Naive thymus-derived CD4-positive, alpha-beta T cell (primary cell): ENCODE measurements around the gene BAIAP3. TPM values are rescaled to one million over a fixed set of nuclear protein-coding genes. Genes with fewer than 3 reads are reported as not detected.
"Not testable (repeated sequence)": the region's sequence is repeated elsewhere in the genome, so short reads cannot be mapped to it uniquely, and the experiment has no call there.

ENCODE experiments used
- ATAC-seq: fragments of 150-1000 bp; cut with Tn5 transposase; 2 replicates; pipeline ENCODE4 v1.10.0; 2021; ENCODE audit warnings: mild to moderate bottlenecking, moderate library complexity
- CTCF ChIA-PET: fragments of 350-600 bp; sonication (Branson Sonifier 250); formaldehyde crosslinking; loops from one replicate; lab custom pipeline; 2021; ENCODE audit warnings: antibody characterized with exemption; lab: Charles Lee
- POLR2A ChIA-PET: fragments of 350-600 bp; sonication (Branson Sonifier 250); formaldehyde crosslinking; loops from one replicate; lab custom pipeline; 2021; ENCODE audit warnings: antibody characterized with exemption, inconsistent platforms; lab: Charles Lee
- DNase-seq, 9 donors: peaks; one replicate each; pipeline versions ENCODE4 v3.0.0 to v3.0.0-alpha.2; 2020 to 2022; ENCODE audit warnings: mixed read lengths in 1 of 9
- H3K27ac ChIP-seq: one replicate; pipeline ENCODE4 v1.7.0; 2013; ENCODE audit warnings: mild to moderate bottlenecking, low read depth, low read length, moderate library complexity
- H3K27me3 ChIP-seq, 2 donors: one replicate each; pipeline ENCODE4 v1.7.0; 2013; ENCODE audit warnings: low read length in 2 of 2, mild to moderate bottlenecking in 2 of 2, moderate library complexity in 2 of 2; ENCODE audit not compliant: control insufficient read depth in 2 of 2, insufficient read depth in 2 of 2
- H3K36me3 ChIP-seq, 3 experiments: 1 replicate in 2 of 3; 2 replicates in 1 of 3; pipeline ENCODE4 v1.7.0; 2013; ENCODE audit warnings: low read length in 3 of 3, mild to moderate bottlenecking in 3 of 3, moderate library complexity in 1 of 3; ENCODE audit not compliant: insufficient read depth in 3 of 3, control insufficient read depth in 2 of 3
- H3K4me1 ChIP-seq, 2 donors: one replicate each; pipeline ENCODE4 v1.7.0; 2013; ENCODE audit warnings: low read length in 2 of 2, mild to moderate bottlenecking in 2 of 2, moderate library complexity in 1 of 2; ENCODE audit not compliant: control insufficient read depth in 2 of 2, insufficient read depth in 2 of 2
- H3K4me3 ChIP-seq: 2 replicates; pipeline ENCODE4 v1.7.0; 2013; ENCODE audit warnings: mild to moderate bottlenecking, low read length
- H3K9me3 ChIP-seq, 3 experiments: 1 replicate in 2 of 3; 2 replicates in 1 of 3; pipeline ENCODE4 v1.7.0; 2013; ENCODE audit warnings: low read length in 3 of 3; ENCODE audit not compliant: control insufficient read depth in 2 of 3
- H3K27ac Mint-ChIP-seq, 9 donors: one replicate each; pipeline ENCODE4 v1.8.0; 2020 to 2022; ENCODE audit warnings: mixed read lengths in 9 of 9, mild to moderate bottlenecking in 8 of 9, moderate library complexity in 5 of 9, inconsistent platforms in 2 of 9
- H3K27me3 Mint-ChIP-seq, 5 donors: one replicate each; pipeline ENCODE4 v1.8.0; 2021 to 2022; ENCODE audit warnings: mixed read lengths in 5 of 5, mild to moderate bottlenecking in 1 of 5
- H3K36me3 Mint-ChIP-seq, 5 donors: one replicate each; pipeline ENCODE4 v1.8.0; 2020 to 2022; ENCODE audit warnings: mixed read lengths in 5 of 5, mild to moderate bottlenecking in 3 of 5, inconsistent platforms in 1 of 5
- H3K4me1 Mint-ChIP-seq, 7 donors: one replicate each; pipeline ENCODE4 v1.8.0; 2020 to 2022; ENCODE audit warnings: mixed read lengths in 7 of 7, mild to moderate bottlenecking in 3 of 7, inconsistent platforms in 1 of 7
- H3K4me3 Mint-ChIP-seq, 10 donors: one replicate each; pipeline ENCODE4 v1.8.0; 2020 to 2022; ENCODE audit warnings: mild to moderate bottlenecking in 10 of 10, mixed read lengths in 10 of 10, moderate library complexity in 6 of 10, inconsistent platforms in 2 of 10
- H3K9me3 Mint-ChIP-seq, 11 donors: one replicate each; pipeline ENCODE4 v1.8.0; 2020 to 2022; ENCODE audit warnings: mixed read lengths in 11 of 11, mild to moderate bottlenecking in 4 of 11, inconsistent platforms in 1 of 11, moderate library complexity in 1 of 11
- intact Hi-C, 2 donors: fragments of 100-400 bp; cut with micrococcal nuclease; formaldehyde crosslinking; loops; one replicate each; pipeline ENCODE4 v1.15.1; 2023
- polyA plus RNA-seq, 2 donors: library from polyadenylated mRNA; unstranded; fragments of 300-500 nt; fragmentation: Illumina TruSeq; gene quantifications; one replicate each; pipeline ENCODE4 v1.2.3, GENCODE V29; 2021
- total RNA-seq, 6 experiments: library from RNA in 5 of 6; stranded (reverse) in 5 of 6; gene quantifications; 1 replicate in 5 of 6; 2 replicates in 1 of 6; pipeline ENCODE4 v1.2.3 and lab custom pipeline; 2021 to 2026

BAIAP3 gene
- total and polyA plus RNA-seq, 7 experiments from 2014 or later, result 0.20 to 7.5 (median 1.1) TPM

GRCh38 chr16:1326391-1326790, 7.1 kb upstream of the BAIAP3 start:
- peaks cover 2% of the 10 kb centered on the region in 2 donors for H3K4me1 ChIP-seq
- peaks cover 0 to 24% (median 6%) of the 10 kb centered on the region in 5 donors for H3K36me3 Mint-ChIP-seq
- no peak overlapping the region for H3K27ac ChIP-seq
- peaks cover 0 to 3% of the 10 kb centered on the region in 2 donors for H3K27me3 ChIP-seq
- no peak overlapping the region for H3K27ac Mint-ChIP-seq
- H3K4me1 Mint-ChIP-seq, result peaks cover 0 to 4% (median 3%) of the 10 kb centered on the region in 7 donors
- ChIA-PET POLR2A (interaction anchor here (0.8 kb wide), 1 partner anchor 10 kb away, joined by 3 read pairs; no protein-coding TSS in a partner anchor), CTCF (no interaction called here)
- H3K36me3 ChIP-seq, result peaks cover 0 to 46% (median 3%) of the 10 kb centered on the region in 3 experiments
- intact Hi-C loops, result no loop called here
- peaks cover 0 to 3% (median 0%) of the 10 kb centered on the region in 5 donors for H3K27me3 Mint-ChIP-seq
- H3K4me3 ChIP-seq, result no peak overlapping the region
- H3K9me3 ChIP-seq, result peaks cover 0 to 10% (median 0%) of the 10 kb centered on the region in 3 experiments
- H3K9me3 Mint-ChIP-seq, result no peaks in the 10 kb centered on the region
- ATAC-seq, result no peak
- DNase-seq, result no peak
- no peak overlapping the region for H3K4me3 Mint-ChIP-seq

DNA sequence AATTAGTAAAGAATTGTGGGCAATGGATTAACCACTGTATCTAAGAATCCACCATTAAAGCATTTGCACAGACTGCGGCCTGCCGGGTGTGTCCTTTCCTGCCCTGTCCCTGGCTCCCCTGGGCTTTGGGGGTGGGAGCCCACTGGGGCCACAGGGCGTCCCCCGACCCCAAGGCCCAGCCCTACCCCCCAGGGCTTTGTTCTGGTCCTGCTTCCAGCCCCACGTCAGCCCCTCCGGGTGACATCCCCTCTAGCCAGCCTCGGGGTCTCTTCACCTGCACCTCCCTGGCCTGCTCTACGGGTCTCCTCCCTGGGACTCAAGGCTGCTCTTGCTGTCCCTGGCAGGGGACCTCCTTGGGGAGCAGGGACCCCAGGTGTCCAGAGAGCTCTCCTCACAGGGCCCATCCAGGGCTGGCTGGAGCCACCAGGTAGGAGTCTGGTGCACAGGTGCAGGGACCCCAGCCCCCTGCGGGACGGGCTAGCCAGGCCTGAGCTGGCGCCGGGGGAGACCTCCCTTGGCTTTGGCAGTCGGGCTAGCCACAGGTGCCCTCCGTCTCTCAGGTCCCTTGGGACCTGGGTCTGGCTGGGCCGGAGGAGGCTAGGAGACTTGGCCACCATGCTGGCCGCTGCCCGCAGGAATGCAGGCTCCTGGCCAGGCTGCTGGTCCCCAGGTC, 6.4 kb upstream of the BAIAP3 start:
- H3K27ac ChIP-seq, result no peak overlapping the region
- peaks cover 9% of the 10 kb centered on the region in 2 donors for H3K4me1 ChIP-seq
- no peak overlapping the region for H3K4me3 ChIP-seq
- peaks cover 0 to 10% (median 0%) of the 10 kb centered on the region in 3 experiments for H3K9me3 ChIP-seq
- no peak overlapping the region for H3K27ac Mint-ChIP-seq
- peaks cover 0 to 10% (median 8%) of the 10 kb centered on the region in 7 donors for H3K4me1 Mint-ChIP-seq
- no peaks in the 10 kb centered on the region for H3K9me3 Mint-ChIP-seq
- H3K36me3 ChIP-seq, result peaks cover 0 to 39% (median 3%) of the 10 kb centered on the region in 3 experiments
- DNase-seq (no peak), ATAC-seq (no peak)
- peaks cover 0 to 6% of the 10 kb centered on the region in 2 donors for H3K27me3 ChIP-seq
- H3K36me3 Mint-ChIP-seq, result peaks cover 0 to 24% (median 6%) of the 10 kb centered on the region in 5 donors
- ChIA-PET CTCF (no interaction called here), POLR2A (interaction anchor here (0.6 to 0.8 kb wide), 2 partner anchors 24 to 575 kb away, joined by 3 to 4 read pairs; no protein-coding TSS in a partner anchor)
- H3K4me3 Mint-ChIP-seq, result peak overlapping the region in 1 of 10 donors; percentile 20
- H3K27me3 Mint-ChIP-seq, result peaks cover 0 to 9% (median 0%) of the 10 kb centered on the region in 5 donors
- intact Hi-C loops, result no loop called here

DNA sequence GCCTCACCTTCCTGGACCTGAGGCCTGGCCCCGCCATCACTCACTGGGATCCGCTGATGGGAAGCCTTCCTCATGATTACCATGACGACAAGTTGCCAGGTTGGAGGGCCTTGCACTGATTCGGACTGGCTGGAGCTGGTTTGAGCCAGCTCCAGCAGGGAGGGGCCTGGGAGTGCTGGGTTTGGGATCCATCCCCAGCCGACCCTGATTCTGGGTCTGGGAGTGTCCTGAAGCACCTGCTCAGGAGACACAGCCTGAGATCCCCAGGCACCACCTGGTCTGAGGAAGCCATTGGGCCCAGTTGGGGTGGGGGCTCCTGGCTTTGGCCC, 5.9 kb upstream of the BAIAP3 start:
- Mint-ChIP-seq H3K27ac (no peak overlapping the region), H3K4me3 (no peak overlapping the region), H3K36me3 (peaks cover 0 to 24% (median 6%) of the 10 kb centered on the region in 5 donors), H3K9me3 (no peaks in the 10 kb centered on the region), H3K4me1 (peaks cover 0 to 15% (median 9%) of the 10 kb centered on the region in 7 donors), H3K27me3 (peaks cover 0 to 14% (median 5%) of the 10 kb centered on the region in 5 donors)
- Histone ChIP-seq H3K4me3 (no peak overlapping the region), H3K9me3 (peaks cover 0 to 10% (median 0%) of the 10 kb centered on the region in 3 experiments), H3K27me3 (peaks cover 0 to 6% of the 10 kb centered on the region in 2 donors), H3K4me1 (peaks cover 14% of the 10 kb centered on the region in 2 donors), H3K36me3 (peaks cover 0 to 34% (median 3%) of the 10 kb centered on the region in 3 experiments), H3K27ac (no peak overlapping the region)
- ATAC-seq (no peak), DNase-seq (no peak)
- ChIA-PET CTCF (no interaction called here), POLR2A (interaction anchor here (0.8 kb wide), 1 partner anchor 23 kb away, joined by 3 read pairs; no protein-coding TSS in a partner anchor)
- intact Hi-C loops, result no loop called here

- Mint-ChIP-seq H3K27me3 (peaks cover 0 to 17% (median 9%) of the 10 kb centered on the region in 5 donors), H3K36me3 (peaks cover 0 to 24% (median 6%) of the 10 kb centered on the region in 5 donors), H3K27ac (peak overlapping the region in 1 of 9 donors; percentile 51), H3K4me1 (peaks cover 0 to 18% (median 12%) of the 10 kb centered on the region in 7 donors)
- H3K27ac ChIP-seq, H3K9me3 Mint-ChIP-seq, DNase-seq, H3K4me3 Mint-ChIP-seq, H3K4me3 ChIP-seq, H3K27me3 ChIP-seq, POLR2A ChIA-PET, ATAC-seq, CTCF ChIA-PET: not testable (repeated sequence)
- intact Hi-C loops, result loop anchor here in 1 of 2 donors (2.0 kb wide), 1 partner anchor 17 kb away; no protein-coding TSS in a partner anchor
- Histone ChIP-seq H3K36me3 (peaks cover 0 to 31% (median 3%) of the 10 kb centered on the region in 3 experiments), H3K4me1 (peaks cover 14 to 17% of the 10 kb centered on the region in 2 donors), H3K9me3 (peaks cover 0 to 10% (median 0%) of the 10 kb centered on the region in 3 experiments)
These were observed 5.3 kb upstream of the BAIAP3 start for GRCh38 chr16:1328136-1328535.

- H3K9me3 Mint-ChIP-seq, H3K27ac ChIP-seq, H3K27ac Mint-ChIP-seq, H3K4me3 ChIP-seq, H3K27me3 ChIP-seq, DNase-seq, CTCF ChIA-PET, ATAC-seq: not testable (repeated sequence)
- H3K36me3 Mint-ChIP-seq, result peaks cover 0 to 19% (median 4%) of the 10 kb centered on the region in 5 donors
- peaks cover 0 to 17% (median 9%) of the 10 kb centered on the region in 5 donors for H3K27me3 Mint-ChIP-seq
- Histone ChIP-seq H3K36me3 (peaks cover 0 to 22% (median 0%) of the 10 kb centered on the region in 3 experiments), H3K4me1 (peaks cover 14 to 20% of the 10 kb centered on the region in 2 donors), H3K9me3 (peaks cover 0 to 10% (median 0%) of the 10 kb centered on the region in 3 experiments)
- H3K4me3 Mint-ChIP-seq, result peak overlapping the region in 1 of 10 donors; percentile 16
- peaks cover 0 to 18% (median 12%) of the 10 kb centered on the region in 7 donors for H3K4me1 Mint-ChIP-seq
- intact Hi-C loops, result loop anchor here in 1 of 2 donors (2.0 kb wide), 1 partner anchor 18 kb away; no protein-coding TSS in a partner anchor
- POLR2A ChIA-PET, result interaction anchor here (0.6 kb wide), 1 partner anchor 282 kb away, joined by 4 read pairs; no protein-coding TSS in a partner anchor
These were observed 4.5 kb upstream of the BAIAP3 start for GRCh38 chr16:1328961-1329360.

DNA sequence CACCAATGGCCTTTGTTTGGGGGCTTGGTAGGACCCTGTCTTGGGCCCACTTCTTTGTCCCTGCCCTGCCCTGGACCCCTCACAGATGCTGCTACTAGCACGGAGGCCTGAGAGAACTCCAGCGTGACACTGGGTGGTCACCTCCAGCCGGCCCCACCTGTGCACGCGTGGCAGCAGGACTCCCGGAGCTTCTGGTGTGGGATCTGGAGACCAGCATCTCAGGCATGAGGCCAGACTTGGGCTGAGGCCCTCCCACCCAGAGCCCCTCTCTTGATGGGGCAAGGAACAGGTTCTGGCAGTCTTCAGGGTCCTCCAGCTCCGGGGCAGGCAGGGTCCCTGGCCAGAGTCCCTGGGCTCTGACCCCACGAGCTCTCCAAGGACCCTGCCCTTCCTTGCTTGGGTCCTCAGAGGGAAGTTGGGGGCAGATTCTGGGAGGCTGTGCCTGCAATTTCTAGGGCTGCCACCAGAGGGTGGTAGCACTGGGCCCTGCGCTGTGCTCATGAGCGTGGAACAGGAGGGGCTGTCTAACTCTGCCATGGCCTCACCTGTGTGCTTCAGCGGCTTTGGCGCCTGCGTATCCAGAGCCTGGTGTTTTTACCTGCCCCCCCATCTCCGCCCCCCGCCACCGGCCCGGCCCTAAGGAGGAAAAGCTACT, 3.1 kb upstream of the BAIAP3 start:
- ATAC-seq (no peak), DNase-seq (no peak)
- Mint-ChIP-seq H3K27ac (no peak overlapping the region), H3K4me1 (peaks cover 0 to 18% (median 12%) of the 10 kb centered on the region in 7 donors), H3K36me3 (peaks cover 0 to 5% (median 4%) of the 10 kb centered on the region in 5 donors), H3K9me3 (no peaks in the 10 kb centered on the region), H3K27me3 (peaks cover 0 to 26% (median 14%) of the 10 kb centered on the region in 5 donors), H3K4me3 (peak overlapping the region in 1 of 10 donors; percentile 80)
- peaks cover 0 to 8% (median 0%) of the 10 kb centered on the region in 3 experiments for H3K36me3 ChIP-seq
- POLR2A ChIA-PET, result no interaction called here
- peaks cover 0 to 10% (median 0%) of the 10 kb centered on the region in 3 experiments for H3K9me3 ChIP-seq
- H3K4me1 ChIP-seq, result peaks cover 14 to 27% of the 10 kb centered on the region in 2 donors
- peaks cover 0 to 14% of the 10 kb centered on the region in 2 donors for H3K27me3 ChIP-seq
- intact Hi-C loops, result no loop called here
- no peak overlapping the region for H3K27ac ChIP-seq
- CTCF ChIA-PET, result no interaction called here
- H3K4me3 ChIP-seq, result no peak overlapping the region
